ENCODE results near the gene SOCS7. TPM values are rescaled to one million over a fixed set of nuclear protein-coding genes. Genes with fewer than 3 reads are reported as not detected.
A peak's percentile ranks its signal among the peaks of the same experiment; 100 is the strongest.

SOCS7 gene
- polyA plus RNA-seq, 1 experiment, result 5.8 TPM

- ChIA-PET CTCF (interaction anchor here (0.6 to 2.4 kb wide), 25 partner anchors 8 to 933 kb away, joined by 3 to 28 read pairs (median 4); partner anchors contain the start of gene SOCS7), POLR2A (no interaction called here)
- no peak overlapping the region for H3K4me3 ChIP-seq (ENCODE audit: low read depth, low read length)
- peak; percentile 63 for TF ChIP-seq CTCF (IDR thresholded peaks at IDR 0.05; ENCODE audit: low read depth, low read length)
- DNase-seq (ENCODE audit: low read depth, low spot score), result no peak
- H3K27me3 ChIP-seq (ENCODE audit: control insufficient read depth, insufficient read depth, low read length), result peaks cover 3% of the 10 kb centered on the region
- H3K9me3 ChIP-seq (ENCODE audit: control insufficient read depth, insufficient read depth, low read length), result no peaks in the 10 kb centered on the region
- H3K27ac ChIP-seq (ENCODE audit: low read depth, low read length), result no peak overlapping the region
Measured at GRCh38 chr17:38322156-38322779, 29.4 kb upstream of the SOCS7 start.

DNA sequence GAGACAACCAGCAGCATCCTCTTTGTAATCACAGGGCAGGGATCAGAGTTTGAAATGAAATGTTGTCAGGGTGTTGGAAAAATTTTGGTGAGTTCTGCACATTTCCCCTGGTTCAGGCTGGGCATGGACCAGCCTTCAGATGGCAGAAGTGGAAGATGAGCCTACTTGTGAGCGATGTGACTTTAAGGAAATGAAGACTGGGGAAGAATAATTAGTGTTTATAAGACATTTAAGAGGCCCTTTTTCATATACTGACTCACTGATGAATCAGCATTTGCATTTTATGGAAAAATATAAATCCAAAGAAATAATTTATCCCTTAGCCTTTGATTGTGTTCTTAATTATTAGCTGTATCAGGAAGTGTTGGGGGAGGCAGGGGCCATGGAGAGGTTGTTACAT, 28.7 kb upstream of the SOCS7 start:
- TF ChIP-seq CTCF (IDR thresholded peaks at IDR 0.05; ENCODE audit: low read depth, low read length), result no peak
- Histone ChIP-seq H3K9me3 (ENCODE audit: control insufficient read depth, insufficient read depth, low read length) (no peaks in the 10 kb centered on the region), H3K27me3 (ENCODE audit: control insufficient read depth, insufficient read depth, low read length) (peaks cover 8% of the 10 kb centered on the region), H3K4me3 (ENCODE audit: low read depth, low read length) (no peak overlapping the region), H3K27ac (ENCODE audit: low read depth, low read length) (peak overlapping the region; percentile 31)
- no peak for DNase-seq (ENCODE audit: low read depth, low spot score)
- POLR2A ChIA-PET, result no interaction called here
- CTCF ChIA-PET, result interaction anchor here (0.6 to 2.4 kb wide), 18 partner anchors 9 to 500 kb away, joined by 3 to 28 read pairs (median 4); partner anchors contain the start of gene SOCS7

DNA sequence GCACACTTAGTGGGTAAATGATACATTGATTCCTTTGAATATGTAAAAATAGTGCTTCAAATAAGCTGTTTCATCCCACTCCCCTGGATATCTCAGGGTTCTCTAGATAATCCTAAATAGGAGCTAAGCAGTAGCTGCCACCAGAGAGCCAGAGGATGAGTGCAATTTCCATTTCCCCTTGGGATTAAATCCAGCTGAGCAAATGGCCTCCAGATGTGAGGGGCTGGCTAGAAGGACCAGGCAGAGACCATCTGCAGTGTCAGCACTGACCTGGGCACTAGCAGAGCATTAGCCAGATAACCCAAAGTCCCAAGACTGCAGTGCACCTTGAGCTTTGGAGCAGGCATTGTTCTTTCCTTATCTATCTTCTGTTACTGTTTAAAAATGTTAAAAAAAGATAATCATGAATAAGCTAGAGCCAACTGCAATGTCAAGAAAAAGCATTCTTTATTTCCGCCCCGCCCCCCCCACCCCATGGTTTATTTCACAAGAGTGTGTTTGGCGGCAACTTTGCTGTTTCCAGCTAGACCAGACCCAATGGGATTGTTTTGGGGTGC, 27.4 kb upstream of the SOCS7 start:
- DNase-seq (ENCODE audit: low read depth, low spot score), result no peak
- no peak overlapping the region for H3K27ac ChIP-seq (ENCODE audit: low read depth, low read length)
- ChIA-PET POLR2A (interaction anchor here (1.1 to 1.4 kb wide), 2 partner anchors 9 to 28 kb away, joined by 3 to 5 read pairs; partner anchors contain the start of gene MRPL45), CTCF (interaction anchor here (1.1 to 2.7 kb wide), 4 partner anchors 15 to 90 kb away, joined by 4 to 15 read pairs (median 10); no protein-coding TSS in a partner anchor)
- TF ChIP-seq CTCF (IDR thresholded peaks at IDR 0.05; ENCODE audit: low read depth, low read length), result no peak
- no peak overlapping the region for H3K4me3 ChIP-seq (ENCODE audit: low read depth, low read length)
- no peaks in the 10 kb centered on the region for H3K9me3 ChIP-seq (ENCODE audit: control insufficient read depth, insufficient read depth, low read length)
- H3K27me3 ChIP-seq (ENCODE audit: control insufficient read depth, insufficient read depth, low read length), result peaks cover 16% of the 10 kb centered on the region

DNA sequence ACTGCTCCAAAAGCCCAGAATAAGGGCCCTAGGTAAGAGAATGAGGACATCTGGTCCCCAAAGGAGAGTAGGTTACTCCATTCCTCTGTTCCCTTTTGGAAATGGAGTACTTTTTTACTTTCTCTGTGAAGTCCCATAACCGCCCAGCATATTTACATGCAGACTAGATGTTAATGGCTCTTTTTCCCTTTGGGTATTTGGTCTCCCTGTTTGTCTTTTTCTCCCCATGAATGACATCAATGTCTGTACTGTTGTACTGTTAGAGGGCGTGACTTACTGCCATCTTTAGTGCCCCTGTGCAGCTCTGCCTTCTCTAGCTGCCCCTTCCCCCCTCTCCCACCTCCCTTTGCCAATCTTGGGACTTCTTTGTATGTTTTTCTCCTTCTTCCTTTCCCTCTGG, 26.9 kb upstream of the SOCS7 start:
- no peak for DNase-seq (ENCODE audit: low read depth, low spot score)
- H3K27ac ChIP-seq (ENCODE audit: low read depth, low read length), result no peak overlapping the region
- no peaks in the 10 kb centered on the region for H3K9me3 ChIP-seq (ENCODE audit: control insufficient read depth, insufficient read depth, low read length)
- CTCF ChIA-PET, result interaction anchor here (1.1 to 2.7 kb wide), 3 partner anchors 15 to 89 kb away, joined by 4 to 11 read pairs (median 10); no protein-coding TSS in a partner anchor
- H3K4me3 ChIP-seq (ENCODE audit: low read depth, low read length), result no peak overlapping the region
- no peak for TF ChIP-seq CTCF (IDR thresholded peaks at IDR 0.05; ENCODE audit: low read depth, low read length)
- POLR2A ChIA-PET, result interaction anchor here (1.1 to 1.4 kb wide), 2 partner anchors 8 to 28 kb away, joined by 3 to 5 read pairs; partner anchors contain the start of gene MRPL45
- H3K27me3 ChIP-seq (ENCODE audit: control insufficient read depth, insufficient read depth, low read length), result peaks cover 21% of the 10 kb centered on the region

Measured in AG04450 (cell line).